ENCODE measurements around the gene DDX41.
"Not testable (repeated sequence)": the region's sequence is repeated elsewhere in the genome, so short reads cannot be mapped to it uniquely, and the experiment has no call there.

The DDX41 gene

GRCh38 chr5:177537389-177538361, 20.9 kb upstream of the DDX41 start:
- DNase-seq (ENCODE audit: low read depth in 2 of 2) = no peak

- DNase-seq (ENCODE audit: low read depth in 2 of 2) = no peak
These were observed 19.6 kb upstream of the DDX41 start for GRCh38 chr5:177536386-177536785.

GRCh38 chr5:177535125-177535524, 18.4 kb upstream of the DDX41 start:
- DNase-seq (ENCODE audit: low read depth in 2 of 2) = no peak

- DNase-seq (ENCODE audit: low read depth in 2 of 2) = not testable (repeated sequence)
These were observed 17.7 kb upstream of the DDX41 start for GRCh38 chr5:177534433-177534832.

- no peak for DNase-seq (ENCODE audit: low read depth in 2 of 2)
These were observed 14.6 kb upstream of the DDX41 start for GRCh38 chr5:177531209-177531940.

- no peak for DNase-seq (ENCODE audit: low read depth in 2 of 2)
These were observed 13.9 kb upstream of the DDX41 start for GRCh38 chr5:177530638-177531037.

- DNase-seq (ENCODE audit: low read depth in 2 of 2) = no peak
These were observed 12.8 kb upstream of the DDX41 start for GRCh38 chr5:177529247-177530203.

GRCh38 chr5:177528631-177529030, 11.9 kb upstream of the DDX41 start:
- DNase-seq (ENCODE audit: low read depth in 2 of 2) = no peak

GRCh38 chr5:177527595-177527994, 10.8 kb upstream of the DDX41 start:
- no peak for DNase-seq (ENCODE audit: low read depth in 2 of 2)

GRCh38 chr5:177526791-177527190, 10.0 kb upstream of the DDX41 start:
- no peak for DNase-seq (ENCODE audit: low read depth in 2 of 2)

GRCh38 chr5:177526191-177526590, 9.4 kb upstream of the DDX41 start:
- DNase-seq (ENCODE audit: low read depth in 2 of 2) = no peak

GRCh38 chr5:177524941-177525655, 8.3 kb upstream of the DDX41 start:
- no peak for DNase-seq (ENCODE audit: low read depth in 2 of 2)

GRCh38 chr5:177524539-177524900, 7.8 kb upstream of the DDX41 start:
- DNase-seq (ENCODE audit: low read depth in 2 of 2) = no peak

- no peak for DNase-seq (ENCODE audit: low read depth in 2 of 2)
These were observed 7.2 kb upstream of the DDX41 start for GRCh38 chr5:177523711-177524538.

GRCh38 chr5:177520916-177521513, 4.3 kb upstream of the DDX41 start:
- DNase-seq (ENCODE audit: low read depth in 2 of 2) = no peak

GRCh38 chr5:177520271-177520670, 3.5 kb upstream of the DDX41 start:
- no peak for DNase-seq (ENCODE audit: low read depth in 2 of 2)

- no peak for DNase-seq (ENCODE audit: low read depth in 2 of 2)
These were observed 2.9 kb upstream of the DDX41 start for GRCh38 chr5:177519463-177520235.

GRCh38 chr5:177515580-177515979, 1.2 kb downstream of the DDX41 start:
- no peak for DNase-seq (ENCODE audit: low read depth in 2 of 2)

- no peak for DNase-seq (ENCODE audit: low read depth in 2 of 2)
These were observed 2.2 kb downstream of the DDX41 start for GRCh38 chr5:177514541-177514940.

Measured in stimulated activated CD8-positive, alpha-beta memory T cell treated with anti-CD3 and anti-CD28 coated beads, Interleukin-7, amount 100 ng/mL, for 4 hours (primary cell).